GM10847 (cell line): Measurements from ENCODE around the gene ZCCHC24.

Source experiments
- POLR2A ChIP-seq: IDR thresholded peaks from 2 replicates; pipeline ENCODE4 v1.6.1; 2011; ENCODE audit not compliant: insufficient read length; ENCODE audit errors: extremely low read depth

Gene ZCCHC24

DNA sequence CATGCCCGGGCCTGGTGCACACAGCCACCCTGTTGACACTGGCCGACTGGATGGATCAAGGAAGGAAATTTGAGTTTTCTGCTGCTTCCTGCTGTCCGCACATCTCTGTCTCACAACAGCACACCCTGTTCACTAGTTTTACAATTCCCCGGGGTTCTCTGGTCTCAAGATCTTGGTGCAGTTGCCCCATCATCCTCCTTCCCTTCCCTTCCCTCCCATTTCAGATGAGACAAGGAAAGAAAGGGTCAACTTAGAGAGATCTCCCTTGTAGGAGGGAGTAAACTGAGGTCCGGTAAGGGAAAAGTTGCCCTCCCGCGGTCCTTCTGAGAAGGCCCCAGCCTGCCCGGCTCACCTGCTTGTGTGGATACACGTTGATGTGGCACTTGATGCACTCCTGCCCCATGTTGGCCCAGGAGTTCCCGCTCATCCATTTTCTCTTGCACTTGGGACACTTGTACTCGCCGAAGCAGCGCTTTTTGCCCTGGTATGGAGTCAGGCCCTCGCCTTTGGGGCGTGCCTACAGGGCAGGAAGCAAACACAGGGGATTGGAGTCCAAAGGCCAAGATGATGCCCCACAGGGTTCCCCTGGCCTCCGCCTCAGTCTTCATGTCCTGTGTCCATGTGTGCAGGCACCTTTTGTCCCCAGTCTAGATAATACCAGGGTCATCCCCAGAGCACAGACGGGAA lies 51.4 kb downstream of the ZCCHC24 start:
- no peak for TF ChIP-seq POLR2A

DNA sequence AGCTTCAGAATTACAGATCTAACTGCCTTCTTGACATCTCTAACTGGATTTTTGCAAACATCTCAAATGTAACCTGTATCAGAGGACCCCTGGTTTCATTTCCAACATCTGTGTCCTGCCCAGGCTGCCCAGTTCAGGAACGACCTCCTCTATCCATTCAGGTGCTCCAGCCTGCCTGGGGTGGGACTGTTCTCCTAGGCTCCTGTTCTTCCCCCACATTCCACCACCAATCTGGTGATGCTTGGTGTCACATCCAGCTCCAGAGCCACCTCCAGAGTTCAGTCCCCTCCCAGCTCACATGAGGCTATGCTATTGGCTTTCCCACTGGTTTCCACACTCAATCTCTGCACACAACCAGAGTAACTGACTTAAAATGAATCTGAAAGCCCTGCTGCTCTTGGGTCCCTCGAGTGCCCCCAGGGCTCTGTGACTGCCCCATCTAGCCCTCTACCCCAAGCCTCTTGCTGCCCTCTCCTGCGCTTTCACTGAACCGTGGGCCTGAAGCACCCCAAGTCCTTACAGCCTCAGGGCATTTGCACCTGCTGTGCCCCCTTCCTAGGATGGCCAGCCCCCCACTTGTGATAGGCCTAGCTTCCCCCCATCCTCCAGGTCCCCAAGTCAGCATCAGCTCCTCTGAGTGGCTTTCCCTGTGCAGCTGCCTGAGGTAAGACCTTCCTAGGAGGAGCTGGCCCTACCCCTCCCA lies 52.1 kb downstream of the ZCCHC24 start:
- no peak for TF ChIP-seq POLR2A

DNA sequence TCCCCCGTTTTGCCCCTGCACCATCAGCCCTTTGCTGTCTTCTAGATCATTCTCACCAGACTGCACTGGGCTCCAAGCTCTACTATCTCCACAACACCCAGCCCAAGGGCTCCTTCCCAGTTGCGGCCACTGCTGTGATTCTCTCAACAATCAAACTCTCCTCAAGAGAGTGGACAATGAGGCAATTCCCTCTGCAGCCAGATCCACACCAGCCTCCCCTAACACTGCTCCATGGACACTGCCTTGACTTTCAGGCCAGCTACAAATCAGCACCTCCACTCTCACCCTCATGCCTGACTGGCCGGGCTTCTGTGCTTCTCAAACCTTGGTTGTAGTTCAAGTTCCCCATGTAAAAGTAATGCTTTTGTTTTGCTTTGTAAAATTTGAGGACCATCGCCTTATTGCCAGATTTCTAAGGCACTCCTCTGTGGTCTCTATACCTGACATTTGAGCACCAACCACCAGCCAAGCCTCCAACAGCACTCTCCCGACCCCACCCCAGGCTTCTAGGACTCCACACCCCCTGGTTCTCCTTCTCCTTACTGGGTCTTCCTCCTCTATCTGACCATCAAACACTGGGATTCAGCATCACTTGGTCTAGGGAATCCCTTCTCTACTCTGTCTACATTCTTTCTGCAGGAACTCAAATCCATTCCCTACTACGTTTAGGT lies 52.8 kb downstream of the ZCCHC24 start:
- TF ChIP-seq POLR2A = no peak

DNA sequence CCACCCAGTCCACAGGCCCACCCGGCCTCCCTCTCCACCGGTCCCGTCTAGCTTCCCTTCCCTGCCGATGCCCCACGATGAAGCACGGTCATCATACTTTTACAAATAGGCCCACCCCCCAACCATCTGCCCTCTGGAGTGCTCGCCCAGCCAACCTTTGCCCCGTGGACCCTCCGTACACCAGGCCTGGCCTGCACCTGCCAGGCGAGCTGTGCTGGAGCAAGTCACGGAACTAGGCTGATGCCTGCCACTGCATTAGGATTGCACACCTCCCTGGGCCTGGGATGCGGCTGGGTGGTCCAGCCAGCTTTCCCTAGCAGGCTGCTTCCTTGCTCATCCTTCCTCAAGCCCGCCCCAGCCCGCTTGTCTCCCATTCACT lies 53.4 kb downstream of the ZCCHC24 start:
- TF ChIP-seq POLR2A = no peak

DNA sequence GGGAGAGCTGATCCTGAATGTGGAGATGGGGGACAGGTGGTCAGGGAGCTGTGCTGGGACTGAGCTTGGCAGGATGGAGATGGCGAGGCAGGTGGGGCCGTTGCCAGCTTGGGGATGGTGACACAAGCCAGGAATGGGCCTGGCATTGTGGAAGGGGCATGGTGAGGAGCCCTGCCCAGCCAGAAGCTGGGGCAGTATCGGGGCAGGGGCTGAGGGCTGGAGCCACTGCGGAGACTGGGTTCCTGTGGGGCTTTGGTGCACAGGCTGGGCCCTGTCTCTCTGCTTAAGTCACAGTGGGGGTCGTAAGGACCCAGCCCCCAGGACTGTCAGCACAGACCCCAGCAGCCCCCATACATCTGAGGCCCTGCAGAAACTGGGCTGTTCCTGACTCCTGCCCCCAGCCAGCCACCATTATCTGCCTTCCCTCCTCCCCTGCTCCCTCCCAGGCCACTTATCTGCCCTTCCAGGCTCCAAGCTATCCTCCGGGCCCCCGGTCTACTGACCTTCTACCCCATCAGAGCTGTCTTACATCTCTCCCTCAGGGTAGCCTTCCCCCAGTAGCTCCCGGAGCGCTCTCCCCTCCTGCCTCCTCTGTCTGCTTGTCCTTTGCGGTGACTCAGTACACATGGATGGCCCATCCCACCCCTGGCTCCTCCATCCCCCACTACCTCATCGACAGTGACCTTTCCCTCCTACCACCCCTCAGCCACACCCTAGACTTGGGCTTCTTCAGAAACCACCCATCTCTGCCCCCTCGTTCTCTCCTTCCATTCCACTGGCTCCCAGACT lies 54.0 kb downstream of the ZCCHC24 start:
- TF ChIP-seq POLR2A = no peak

DNA sequence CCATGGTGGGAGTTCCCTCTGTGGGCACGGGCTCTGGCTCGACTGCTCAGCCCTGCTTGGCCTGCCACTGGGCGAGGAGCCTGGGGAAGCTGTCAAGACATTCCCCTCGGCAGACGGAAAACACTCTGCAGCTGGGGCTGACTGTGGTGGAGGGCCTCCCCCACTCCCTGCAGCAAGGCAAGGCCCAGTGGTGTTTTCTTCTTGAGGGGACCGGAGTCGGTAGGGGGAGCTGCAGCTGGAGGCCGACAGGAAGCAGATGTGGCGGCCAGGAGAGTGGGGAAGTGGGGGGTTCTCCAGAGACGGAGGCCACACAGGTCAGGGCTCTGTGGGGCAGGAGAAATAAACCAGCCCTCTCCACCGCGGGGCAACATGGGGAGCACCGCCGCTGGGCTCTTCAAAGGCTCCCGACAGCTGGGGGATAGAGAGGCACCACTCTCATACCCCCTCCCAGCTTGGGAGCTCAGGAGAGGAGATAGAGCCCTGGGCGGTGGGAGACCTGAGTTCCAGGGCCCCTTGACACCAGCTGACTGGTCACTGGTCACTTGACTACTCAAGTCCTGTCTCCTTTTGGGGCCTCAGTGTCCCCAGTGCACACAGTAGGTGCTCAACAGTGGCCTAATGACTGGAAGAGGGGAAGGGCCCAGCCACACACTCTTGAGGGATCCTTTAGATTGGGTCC lies 54.7 kb downstream of the ZCCHC24 start:
- TF ChIP-seq POLR2A = no peak

DNA sequence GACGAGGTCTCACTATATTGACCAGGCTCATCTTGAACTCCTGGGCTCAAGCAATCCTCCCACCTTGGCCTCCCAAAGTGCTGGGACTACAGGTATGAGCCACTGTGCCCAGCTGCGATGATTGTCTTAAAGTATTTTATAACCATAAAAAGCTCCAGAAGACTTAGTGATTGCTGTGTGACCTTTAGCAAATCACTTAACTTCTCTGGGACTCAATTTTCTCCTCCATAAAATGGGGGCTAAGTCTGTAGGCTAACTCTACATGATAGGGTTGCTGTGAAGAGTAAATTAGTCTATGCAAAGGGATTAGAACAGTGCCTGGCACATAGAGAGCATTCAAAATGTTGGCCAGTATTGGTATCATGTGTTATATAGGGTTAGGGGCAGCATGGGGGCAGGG lies 55.4 kb downstream of the ZCCHC24 start:
- no peak for TF ChIP-seq POLR2A

DNA sequence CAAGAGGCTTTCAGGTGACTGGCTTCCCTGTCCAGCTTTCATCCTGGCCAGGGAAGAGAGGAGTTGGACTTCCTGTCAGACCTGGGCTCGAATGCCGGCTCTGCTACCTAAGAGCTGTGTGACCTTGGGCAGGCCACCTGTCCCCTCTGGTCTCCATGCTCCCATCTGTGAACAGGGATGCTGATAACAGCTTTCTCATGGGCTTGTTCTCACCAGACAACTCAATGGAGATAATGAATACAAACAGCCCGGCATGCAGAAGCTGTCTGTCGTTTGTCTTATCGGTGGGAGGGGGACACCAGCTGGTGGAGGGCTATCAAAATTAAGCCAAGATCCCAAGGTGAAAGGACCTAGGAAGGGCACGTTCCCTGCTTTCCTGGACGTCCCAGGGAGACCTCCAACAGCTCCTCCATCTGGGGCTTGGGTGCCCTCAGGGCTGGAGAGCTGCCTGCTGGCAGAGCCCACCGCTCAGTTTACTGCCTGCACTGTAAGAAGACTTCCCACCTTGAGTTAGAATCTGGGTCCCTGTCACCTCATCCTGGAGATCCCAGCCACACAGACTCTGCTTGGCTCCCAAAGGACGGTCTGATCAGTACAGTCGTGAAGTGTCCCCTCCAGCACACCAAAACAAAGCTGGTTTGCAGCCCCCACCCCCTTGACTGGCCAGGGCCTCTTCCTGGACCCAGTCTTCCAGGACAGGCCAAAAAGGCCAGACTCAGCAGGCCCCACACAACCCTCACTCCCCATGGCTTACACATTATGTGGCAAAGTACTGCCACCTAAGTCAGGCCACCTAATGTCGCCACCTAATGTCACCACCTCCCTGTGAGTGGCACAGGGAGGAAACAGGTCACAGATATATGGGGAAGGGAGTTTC lies 57.2 kb downstream of the ZCCHC24 start:
- TF ChIP-seq POLR2A = no peak

DNA sequence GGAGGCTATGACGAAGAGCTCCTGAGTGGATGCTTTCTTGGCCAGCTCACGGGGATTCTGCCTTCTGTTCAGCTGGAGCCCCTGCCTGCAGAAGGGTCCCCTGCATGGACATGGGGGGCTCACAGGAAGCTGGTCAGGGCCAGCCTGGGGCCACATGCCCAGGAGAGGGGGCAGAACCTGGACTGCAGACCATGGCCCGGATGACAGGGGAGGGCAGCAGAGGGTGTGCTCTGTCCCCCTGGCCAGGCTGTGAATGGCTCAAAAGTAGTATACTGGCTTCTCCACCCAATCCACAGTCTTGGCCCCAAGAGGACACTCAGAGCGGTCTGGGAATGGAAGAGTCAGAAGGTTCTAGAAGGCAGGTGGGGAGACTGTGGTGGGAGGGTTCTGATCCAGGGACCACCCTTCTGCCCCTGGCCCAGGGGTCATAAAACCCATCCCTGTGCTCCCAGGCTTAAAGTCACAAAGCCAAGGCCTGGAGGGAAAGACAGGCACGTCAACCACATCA lies 57.9 kb downstream of the ZCCHC24 start:
- no peak for TF ChIP-seq POLR2A

DNA sequence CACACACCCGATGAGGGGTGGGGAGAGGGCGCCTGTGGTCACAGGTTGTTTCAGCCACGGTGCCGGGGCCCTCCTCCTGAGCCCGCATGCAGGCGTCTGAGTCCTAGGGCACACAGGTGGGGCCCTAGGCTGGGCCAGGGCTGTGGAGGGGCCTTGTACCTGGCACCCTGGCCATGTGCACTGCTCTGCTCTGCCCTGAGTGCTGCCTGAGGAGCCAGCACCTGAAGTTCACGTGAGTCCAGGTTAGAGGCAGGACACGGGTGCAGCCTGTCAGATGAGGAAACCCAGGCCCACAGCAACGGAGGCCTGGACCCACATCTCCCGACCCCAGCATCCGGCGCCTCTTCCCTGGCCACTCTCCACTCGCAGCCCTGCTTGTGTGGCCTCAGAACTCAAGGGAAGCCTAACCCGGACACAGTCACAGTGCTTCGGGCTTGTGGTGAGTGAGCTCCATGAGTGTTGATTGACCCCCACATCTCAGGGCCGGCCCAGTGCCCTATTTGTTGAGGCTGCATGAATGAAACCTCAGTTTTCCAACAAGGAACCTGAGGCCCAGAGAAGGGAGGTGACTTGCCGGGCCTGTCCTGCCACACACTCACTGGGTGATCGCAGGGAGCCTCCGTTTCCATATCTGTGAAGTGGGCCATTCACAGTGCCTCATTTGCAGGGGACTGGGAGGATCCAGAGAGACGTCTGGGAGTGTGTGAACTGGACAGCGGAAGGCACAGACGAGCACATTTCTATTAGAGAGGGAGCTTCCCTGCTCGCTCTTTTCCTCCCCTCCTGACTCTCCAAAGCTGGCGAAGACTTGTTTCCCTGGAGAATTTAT lies 58.6 kb downstream of the ZCCHC24 start:
- no peak for TF ChIP-seq POLR2A

DNA sequence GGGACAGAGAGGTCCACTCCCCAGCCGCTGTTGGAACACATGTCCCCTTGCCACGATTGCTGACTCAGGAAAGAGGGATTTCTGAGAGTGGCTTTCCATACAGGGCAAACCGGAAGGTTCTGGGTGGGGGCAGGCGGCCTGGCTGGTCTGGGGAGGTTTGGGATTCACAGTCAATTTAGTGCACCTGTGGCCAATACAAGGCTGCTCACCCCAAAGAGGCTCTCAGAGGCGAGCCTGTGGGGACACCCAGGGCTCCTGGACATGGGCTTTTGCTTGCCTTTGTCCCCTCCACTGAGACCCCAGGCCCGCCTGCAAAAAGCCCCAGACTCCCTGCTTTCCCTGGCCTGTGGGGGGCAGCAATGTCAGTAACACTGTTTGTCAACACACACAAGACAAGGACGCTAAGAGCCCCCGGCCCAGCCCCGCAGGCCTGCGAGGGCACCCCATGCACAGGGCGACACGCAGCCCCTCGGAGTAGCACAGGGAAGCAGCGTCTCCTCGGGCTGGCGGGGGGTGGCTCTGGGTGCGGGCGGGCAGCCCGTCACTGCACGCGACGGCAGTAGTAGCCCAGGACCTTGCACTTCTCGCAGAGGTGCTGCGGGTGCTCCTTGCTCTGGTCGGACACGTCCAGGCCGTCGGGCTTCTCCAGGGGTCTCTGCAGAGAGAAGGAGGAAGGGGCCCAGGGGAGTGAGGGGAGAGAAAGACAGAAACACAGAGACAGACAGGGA lies 59.5 kb downstream of the ZCCHC24 start:
- no peak for TF ChIP-seq POLR2A

DNA sequence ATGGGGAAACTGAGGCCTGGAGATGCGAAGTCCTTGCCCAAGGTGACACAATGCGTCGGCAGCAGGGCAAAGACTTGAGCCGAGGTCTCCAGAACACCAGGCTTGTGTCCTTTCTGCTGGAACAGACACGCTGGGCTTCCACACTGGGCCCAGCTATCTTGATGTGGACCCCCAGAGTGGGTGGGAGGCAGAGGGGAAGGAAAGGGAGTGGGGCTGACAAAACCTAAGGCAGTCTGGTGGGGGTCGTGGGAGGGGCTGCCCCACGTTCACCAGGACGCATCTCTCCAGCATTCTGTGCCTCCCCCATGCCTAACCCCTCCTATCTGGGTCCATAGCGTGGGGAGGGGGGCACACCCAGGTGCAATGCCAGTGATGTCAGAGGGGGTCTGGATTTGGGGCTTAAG lies 60.0 kb downstream of the ZCCHC24 start:
- TF ChIP-seq POLR2A = no peak

DNA sequence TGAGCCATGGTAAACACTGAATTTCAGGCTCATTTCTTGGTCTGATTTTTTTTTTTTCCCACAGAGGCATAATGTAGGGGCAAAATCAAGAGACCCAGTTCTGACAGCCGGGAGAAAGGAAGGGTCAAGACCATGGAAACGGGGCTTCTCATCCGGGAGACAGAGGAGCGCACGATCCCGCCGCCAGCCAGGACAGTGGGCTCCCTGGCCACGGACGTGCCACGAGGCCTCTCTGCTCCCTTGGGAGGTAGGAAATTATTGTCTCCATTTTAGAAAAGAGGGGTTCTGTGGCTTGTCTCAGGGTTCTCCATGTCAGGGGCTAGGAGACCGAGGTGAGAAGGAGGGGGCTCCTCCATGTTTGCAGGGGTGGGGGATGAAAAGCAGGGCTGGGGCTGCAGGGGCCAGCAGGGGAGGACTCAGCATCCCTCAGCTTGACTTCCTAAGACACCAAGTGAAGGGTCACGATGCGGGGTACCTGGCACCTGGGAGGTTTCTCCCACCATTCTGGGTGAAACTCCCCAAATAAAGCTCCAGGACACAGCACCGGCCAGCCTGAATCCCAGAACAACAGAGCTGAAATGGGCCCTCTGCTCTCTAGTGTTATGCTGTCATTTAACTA lies 60.5 kb downstream of the ZCCHC24 start:
- no peak for TF ChIP-seq POLR2A
